K562 (cell line): ENCODE data around the gene ARFGAP1. TPM values are rescaled to one million over a fixed set of nuclear protein-coding genes. Genes with fewer than 3 reads are reported as not detected.

Experiments
- ATAC-seq: fragments of 200-7000 bp; cut with Tn5 transposase; 3 replicates; pipeline ENCODE4 v1.9.1; 2020; ENCODE audit warnings: moderate library complexity
- BruUV-seq: library from RNA; stranded (reverse); fragments of 400-500 nt; replicated peaks from 2 replicates; lab custom pipeline; 2021; lab: Mats Ljungman, UMichigan
- CTCF ChIA-PET: fragments of 300-600 bp; formaldehyde crosslinking; extraction: SDS; loops from one replicate; lab custom pipeline; 2021; ENCODE audit warnings: low intra/inter-chr PET ratio; lab: Yijun Ruan, JAX
- POLR2A ChIA-PET: fragments of 300-600, 350-650 bp; sonication (Branson Sonifier 250); formaldehyde crosslinking; extraction: SDS; loops from one replicate; lab custom pipeline; 2021; ENCODE audit warnings: antibody characterized with exemption, inconsistent platforms; lab: Yijun Ruan, JAX
- DNase-seq, 4 experiments: peaks; one replicate each; pipeline versions ENCODE4 v3.0.0 to v3.0.0-alpha.2; 2011 to 2018; ENCODE audit warnings: low spot score in 3 of 4, mixed read lengths in 3 of 4; ENCODE audit errors: extremely low read depth in 1 of 4
- FAIRE-seq: peaks from 2 replicates; lab custom pipeline; 2011; peaks lifted over from hg19 to GRCh38; lab: Jason Lieb, UNC
- H2AFZ ChIP-seq: 2 replicates; pipeline ENCODE4 v1.6.0; 2011; ENCODE audit warnings: low read depth, low read length, control low read depth, inconsistent platforms
- H3K27ac ChIP-seq: fragments of 200-600 bp; 3 replicates; pipeline ENCODE4 v1.8.0; 2011; ENCODE audit warnings: low read depth, mild to moderate bottlenecking, control low read depth, inconsistent platforms, low read length, moderate library complexity, mixed read lengths; ENCODE audit errors: extremely low read depth
- H3K27me3 ChIP-seq, 2 experiments: fragments of 300-600 bp in 1 of 2; 2 replicates in 1 of 2; 3 replicates in 1 of 2; pipeline versions ENCODE4 v1.6.0 to v1.8.0; 2011; ENCODE audit warnings: inconsistent platforms in 2 of 2, low read length in 2 of 2, mild to moderate bottlenecking in 1 of 2, mixed read lengths in 1 of 2, moderate library complexity in 1 of 2; ENCODE audit not compliant: control insufficient read depth in 2 of 2, insufficient read depth in 2 of 2
- H3K36me3 ChIP-seq: fragments of 300-600 bp; 3 replicates; pipeline ENCODE4 v1.8.0; 2011; ENCODE audit warnings: mild to moderate bottlenecking, low read length, inconsistent platforms; ENCODE audit not compliant: control insufficient read depth, insufficient read depth
- H3K4me1 ChIP-seq, 2 experiments: fragments of 200-600 bp in 1 of 2; replicated peaks in 1 of 2; 2 replicates in 1 of 2; 3 replicates in 1 of 2; pipeline versions ENCODE4 v1.5.1 to v1.8.0; 2011; ENCODE audit warnings: inconsistent platforms in 2 of 2, low read length in 2 of 2, mild to moderate bottlenecking in 1 of 2, mixed read lengths in 1 of 2, moderate library complexity in 1 of 2; ENCODE audit not compliant: control insufficient read depth in 2 of 2, insufficient read depth in 2 of 2
- H3K4me2 ChIP-seq: 2 replicates; pipeline ENCODE4 v1.6.1; 2011; ENCODE audit warnings: low read length, control low read depth, inconsistent platforms, mixed read lengths; ENCODE audit not compliant: insufficient read depth
- H3K4me3 ChIP-seq: fragments of 200-600 bp; sonication (generic), shearing (Covaris generic); 2 replicates; pipeline ENCODE4 v1.5.1; 2016; ENCODE audit warnings: control low read depth, inconsistent platforms
- H3K79me2 ChIP-seq: fragments of 200-600 bp; 3 replicates; pipeline ENCODE4 v1.8.0; 2011; ENCODE audit warnings: low read length, inconsistent platforms; ENCODE audit not compliant: control insufficient read depth, insufficient read depth
- H3K9ac ChIP-seq, 2 experiments: 2 replicates each; pipeline versions ENCODE4 v1.6.0 to v1.6.1; 2011; ENCODE audit warnings: low read depth in 2 of 2, low read length in 2 of 2, control low read depth in 1 of 2, inconsistent platforms in 1 of 2, mild to moderate bottlenecking in 1 of 2, mixed read lengths in 1 of 2; ENCODE audit not compliant: insufficient read depth in 1 of 2
- H3K9me1 ChIP-seq: one replicate; pipeline ENCODE4 v1.6.0; 2011; ENCODE audit warnings: inconsistent platforms, mild to moderate bottlenecking, low read length, moderate library complexity; ENCODE audit not compliant: control insufficient read depth, insufficient read depth
- H3K9me3 ChIP-seq: replicated peaks from 2 replicates; pipeline ENCODE4 v1.5.1; 2011; ENCODE audit warnings: low read depth, low read length, inconsistent platforms; ENCODE audit not compliant: control insufficient read depth, insufficient read depth
- H4K20me1 ChIP-seq: replicated peaks from 2 replicates; pipeline ENCODE4 v1.6.1; 2011; ENCODE audit warnings: low read length, inconsistent platforms, mixed read lengths; ENCODE audit not compliant: control insufficient read depth, insufficient read depth
- CBX1 ChIP-seq: sonication (generic); IDR thresholded peaks from 2 replicates; pipeline ENCODE4 v1.6.1; 2016; ENCODE audit warnings: antibody characterized with exemption, low read depth, mild to moderate bottlenecking
- CREBBP ChIP-seq: IDR thresholded peaks from one replicate; pipeline ENCODE4 v1.6.1; 2012; ENCODE audit warnings: low read depth, mild to moderate bottlenecking, control low read depth, inconsistent platforms, low read length
- E4F1 ChIP-seq: fragments of 250-450 bp; sonication (Bioruptor Pico); IDR thresholded peaks from 2 replicates; pipeline ENCODE4 v1.5.0; 2021; ENCODE audit warnings: mild to moderate bottlenecking, borderline replicate concordance
- EWSR1 ChIP-seq: fragments of 450-650 bp; IDR thresholded peaks from 2 replicates; pipeline ENCODE4 v1.6.1; 2018; ENCODE audit warnings: borderline replicate concordance, mild to moderate bottlenecking, low read depth, moderate library complexity; ENCODE audit not compliant: partially characterized antibody
- GABPB1 ChIP-seq: sonication (generic); formaldehyde crosslinking; IDR thresholded peaks from 2 replicates; pipeline ENCODE4 v1.8.0; 2022; ENCODE audit warnings: mild to moderate bottlenecking, missing genetic modification reagents
- ILF3 ChIP-seq: fragments of 450-650 bp; IDR thresholded peaks from 2 replicates; pipeline ENCODE4 v1.6.1; 2018; ENCODE audit warnings: antibody characterized with exemption, mild to moderate bottlenecking, moderate library complexity, borderline replicate concordance
- IRF1 ChIP-seq: sonication (generic); formaldehyde crosslinking; IDR thresholded peaks from 2 replicates; pipeline ENCODE4 v1.8.0; 2022; ENCODE audit warnings: missing genetic modification reagents, mild to moderate bottlenecking, borderline replicate concordance
- MED1 ChIP-seq: sonication (generic); formaldehyde crosslinking; IDR thresholded peaks from 2 replicates; pipeline ENCODE4 v1.8.1; 2023; ENCODE audit warnings: missing genetic modification reagents, borderline replicate concordance
- NR1H2 ChIP-seq: sonication (generic); formaldehyde crosslinking; IDR thresholded peaks from 2 replicates; pipeline ENCODE4 v1.4.0; 2020; ENCODE audit warnings: mild to moderate bottlenecking, missing genetic modification reagents
- NR4A1 ChIP-seq, 2 experiments: fragments of 250-450 bp in 1 of 2; fragments of 450-650 bp in 1 of 2; sonication (Bioruptor Pico) in 1 of 2; IDR thresholded peaks; 2 replicates each; pipeline versions ENCODE4 v1.4.0 to v1.6.1; 2016 to 2020; ENCODE audit warnings: mild to moderate bottlenecking in 2 of 2, missing compliant biosample characterization in 1 of 2, missing genetic modification characterization in 1 of 2, moderate library complexity in 1 of 2
- SIRT6 ChIP-seq: IDR thresholded peaks from one replicate; pipeline ENCODE4 v1.6.1; 2012; ENCODE audit warnings: low read depth, mild to moderate bottlenecking, control low read depth, inconsistent platforms, low read length, moderate library complexity
- SRSF3 ChIP-seq: fragments of 200-400 bp; formaldehyde crosslinking; IDR thresholded peaks from 2 replicates; pipeline ENCODE4 v1.6.1; 2016; ENCODE audit warnings: mild to moderate bottlenecking, low read length, moderate library complexity; ENCODE audit not compliant: insufficient read depth
- TARDBP ChIP-seq: fragments of 450-650 bp; IDR thresholded peaks from 2 replicates; pipeline ENCODE4 v1.6.1; 2016
- ZFP91 ChIP-seq: sonication (generic); formaldehyde crosslinking; IDR thresholded peaks from 2 replicates; pipeline ENCODE4 v1.8.0; 2022; ENCODE audit warnings: mild to moderate bottlenecking, missing genetic modification reagents
- ZNF146 ChIP-seq: IDR thresholded peaks from one replicate; pipeline ENCODE4 v1.6.1; 2018; ENCODE audit warnings: missing compliant biosample characterization; ENCODE audit not compliant: unreplicated experiment
- ZNF764 ChIP-seq: fragments of 250-450 bp; sonication (Bioruptor Pico); IDR thresholded peaks from 2 replicates; pipeline ENCODE4 v1.4.0; 2020; ENCODE audit warnings: low read depth, mild to moderate bottlenecking, moderate library complexity
- WGBS: fragments of 100-300 bp; shearing (Covaris generic); methylation state at CpG from one replicate; pipeline ENCODE4 v1.1.6; 2016; ENCODE audit warnings: low coverage, mixed read lengths; ENCODE audit not compliant: insufficient coverage; ENCODE audit errors: missing lambda C conversion rate; 5-methylcytosine and 5-hydroxymethylcytosine counted together
- in situ Hi-C: fragments of 300-500 bp; cut with MboI; formaldehyde crosslinking; loops from 4 replicates; pipeline ENCODE4 v1.15.0; 2018; ENCODE audit warnings: inconsistent platforms, mixed read lengths
- intact Hi-C: fragments of 100-400 bp; cut with micrococcal nuclease; formaldehyde crosslinking; loops from 2 replicates; pipeline ENCODE4 v1.14.2; 2022
- polyA plus RNA-seq, 8 experiments: library from polyadenylated mRNA; depleted of rRNA in 4 of 8; stranded (reverse) in 5 of 8; unstranded in 3 of 8; fragments of >200 nt; fragmentation: Nextera tagmentation in 2 of 8; fragmentation: Illumina TruSeq in 1 of 8; extraction: Ambion mirVana in 2 of 8; extraction: Trizol in 1 of 8; gene quantifications; 2 replicates each; pipeline versions ENCODE4 v1.2.1 to v1.2.3, GENCODE V29; 2011 to 2014; ENCODE audit warnings: inconsistent platforms in 1 of 8, missing spikeins in 1 of 8
- total RNA-seq, 7 experiments: library from RNA; depleted of rRNA in 6 of 7; stranded (reverse); fragments of >200 nt in 6 of 7; fragmentation: Illumina TruSeq in 2 of 7; extraction: Trizol in 2 of 7; gene quantifications; 2 replicates each; pipeline versions ENCODE4 v1.2.1 to v1.2.3, GENCODE V29; 2011 to 2021; ENCODE audit warnings: low replicate concordance in 1 of 7

Gene ARFGAP1
- total and polyA plus RNA-seq, 9 of the 15 experiments (the other 6 are each of a cell fraction or from before 2014, with no cell fraction given): 0.53 to 102 (median 33.5) TPM

GRCh38 chr20:63307538-63308217, 35.1 kb downstream of the ARFGAP1 start:
- Histone ChIP-seq H3K27me3 (peaks cover 0 to 51% of the 10 kb centered on the region in 2 experiments; a peak in 2 of 5 replicates), H3K4me1 (peaks cover 0 to 43% of the 10 kb centered on the region in 2 experiments; a peak in 2 of 5 replicates), H4K20me1 (0 out of 2 replicates have a peak, but pooled peaks cover 7% of the 10 kb centered on the region), H2AFZ (no peak overlapping the region), H3K4me2 (no peak overlapping the region), H3K27ac (no peak overlapping the region), H3K4me3 (no peak overlapping the region), H3K9ac (no peak overlapping the region), H3K36me3 (no peaks in the 10 kb centered on the region), H3K9me1 (no peaks in the 10 kb centered on the region), H3K9me3 (no peaks in the 10 kb centered on the region), H3K79me2 (no peaks in the 10 kb centered on the region)
- ATAC-seq (no peak), DNase-seq (no peak), FAIRE-seq (no peak)
- CTCF ChIA-PET: no interaction called here
- in situ Hi-C loops (no loop called here), intact Hi-C loops (no loop called here)
- WGBS: 8% methylated on average over 22 of the region's 23 CpGs
- POLR2A ChIA-PET: interaction anchor here (0.6 to 0.7 kb wide), 3 partner anchors 9 to 1059 kb away, joined by 3 read pairs; no protein-coding TSS in a partner anchor
- no TSS peak for BruUV-seq
- TF ChIP-seq TARDBP (no peak), SRSF3 (no peak), GABPB1 (CRISPR knock-in tag) (no peak), EWSR1 (no peak), ILF3 (no peak), E4F1 (CRISPR knock-in tag) (no peak), CBX1 (no peak), IRF1 (CRISPR knock-in tag) (no peak), MED1 (CRISPR knock-in tag) (no peak), NR4A1 (CRISPR knock-in tag; IDR thresholded peaks at IDR 0.05) (no peak), NR4A1 (tag; IDR thresholded peaks at IDR 0.05) (no peak), NR1H2 (no peak), ZFP91 (no peak), SIRT6 (no peak), ZNF146 (CRISPR knock-in tag) (no peak), ZNF764 (CRISPR knock-in tag) (no peak), CREBBP (no peak)
